GF-D8 (cell line): ENCODE data around the gene SLC7A14.

ENCODE experiments used
- DNase-seq: peaks from one replicate; lab custom pipeline; 2025; lab: John Stamatoyannopoulos, UW

Gene SLC7A14

GRCh38 chr3:170425491-170426239, 160.2 kb downstream of the SLC7A14 start:
- no peak for DNase-seq

DNA sequence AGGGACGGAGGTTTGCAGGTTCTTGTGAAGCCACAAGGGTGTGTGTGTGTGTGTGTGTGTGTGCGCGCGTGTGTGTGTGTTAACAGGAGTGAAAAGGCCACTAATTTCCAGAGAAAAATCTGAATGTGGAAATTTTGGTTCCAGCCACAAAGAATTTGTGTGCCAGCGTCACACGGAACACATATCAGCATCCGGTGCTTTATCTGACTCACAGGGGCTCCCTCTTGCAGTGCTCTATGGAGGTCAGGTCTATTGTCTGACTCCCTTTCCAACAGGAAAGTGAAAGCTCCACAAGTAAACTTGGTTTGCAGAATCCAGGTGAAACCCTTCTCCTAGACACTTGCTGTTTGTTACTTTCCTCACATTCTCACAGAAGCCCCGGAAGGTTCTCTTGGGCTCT, 161.0 kb downstream of the SLC7A14 start:
- DNase-seq = no peak

GRCh38 chr3:170423001-170423615, 162.8 kb downstream of the SLC7A14 start:
- DNase-seq = no peak

DNA sequence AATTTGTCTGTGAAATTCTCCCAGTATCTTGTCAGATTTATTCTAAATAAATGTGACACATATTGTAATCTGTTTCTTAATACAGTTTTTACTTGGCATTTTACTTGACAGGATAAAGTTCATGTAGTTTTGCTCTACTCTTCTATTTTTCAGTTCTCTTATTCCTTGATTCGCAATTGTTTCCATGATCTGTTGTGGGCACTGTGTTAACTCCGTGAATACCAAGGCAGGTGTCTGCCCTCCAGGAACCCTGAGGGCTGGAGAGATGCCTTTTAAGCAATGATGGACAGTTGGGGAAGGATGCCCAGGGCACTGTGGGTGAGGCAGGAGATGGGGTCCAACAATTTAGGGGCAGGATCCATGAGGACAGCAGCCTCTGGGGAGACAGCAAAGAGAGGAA, 164.1 kb downstream of the SLC7A14 start:
- no peak for DNase-seq

GRCh38 chr3:170421111-170421641, 164.7 kb downstream of the SLC7A14 start:
- DNase-seq = no peak

DNA sequence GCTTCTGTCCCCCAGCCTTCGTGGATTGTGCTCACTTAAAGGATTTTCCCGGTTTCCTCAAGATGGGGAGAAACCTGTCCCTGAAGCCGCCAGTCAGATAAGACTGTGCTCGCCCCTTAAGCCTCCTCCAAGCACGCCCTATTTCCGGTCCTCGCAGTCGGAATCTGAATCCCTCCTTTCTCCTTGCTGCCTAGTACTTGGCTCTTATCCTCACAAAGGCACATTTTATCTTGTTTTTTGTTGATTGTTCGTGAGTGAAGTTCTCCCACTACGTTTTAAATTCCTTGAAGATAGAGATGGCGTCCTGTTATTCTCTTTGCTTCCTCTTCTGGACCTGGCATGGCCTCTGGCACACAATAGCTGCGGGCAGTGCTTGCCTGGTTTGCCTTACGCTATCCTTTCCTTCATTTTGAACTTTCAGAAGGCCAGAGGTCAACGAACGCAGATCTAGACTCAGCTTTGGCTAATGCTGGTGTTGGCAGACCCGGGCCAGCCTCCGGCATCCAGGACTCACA, 165.5 kb downstream of the SLC7A14 start:
- no peak for DNase-seq

- DNase-seq = no peak
Measured at GRCh38 chr3:170419557-170420087, 166.3 kb downstream of the SLC7A14 start.

GRCh38 chr3:170418422-170419398, 167.2 kb downstream of the SLC7A14 start, which contains the start of gene CLDN11:
Gene CLDN11, plus strand, starts transcription at chr3:170418868. Its CDS starts 199 bp downstream, at chr3:170419067.
- DNase-seq = no peak

DNA sequence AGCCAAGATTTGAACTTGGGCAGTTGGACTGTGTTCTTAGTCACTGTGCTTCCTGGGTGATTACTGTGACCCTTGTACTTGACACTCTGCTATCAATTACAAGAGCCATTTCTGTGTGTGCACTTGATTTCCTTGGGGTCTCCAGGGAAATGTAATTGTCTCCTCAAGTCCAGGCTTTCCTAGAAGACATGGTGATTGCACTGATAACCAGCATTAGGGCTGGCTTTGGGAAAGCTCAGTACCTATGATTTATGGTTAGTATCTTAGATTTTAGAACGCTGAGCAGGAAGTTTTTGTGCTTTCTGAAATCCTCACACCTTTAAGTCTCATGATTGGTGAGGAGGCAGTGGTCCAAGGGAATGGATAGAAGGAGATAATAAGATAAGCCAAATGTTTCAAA, 168.8 kb downstream of the SLC7A14 start:
- DNase-seq = no peak

GRCh38 chr3:170414202-170414663, 171.6 kb downstream of the SLC7A14 start:
- peak; percentile 30 for DNase-seq

DNA sequence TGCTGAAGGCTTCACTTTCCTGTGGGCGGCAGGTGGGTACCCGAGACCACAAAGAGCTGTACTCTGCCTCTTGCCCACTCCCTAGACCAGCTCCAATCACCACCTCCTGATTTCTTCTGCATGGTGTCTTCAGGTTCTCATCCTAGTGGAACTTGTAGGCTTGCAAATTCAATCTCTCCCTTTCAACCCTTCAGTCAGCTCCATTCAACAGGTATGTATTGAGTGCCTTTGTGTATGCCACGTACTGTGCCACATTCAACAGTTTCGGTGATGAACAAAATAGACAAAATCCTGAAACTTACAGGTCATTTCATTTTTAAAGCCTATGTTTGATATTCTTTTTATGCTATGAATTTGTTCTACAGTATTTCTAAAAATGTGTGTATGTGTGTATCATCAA, 172.6 kb downstream of the SLC7A14 start:
- no peak for DNase-seq

DNA sequence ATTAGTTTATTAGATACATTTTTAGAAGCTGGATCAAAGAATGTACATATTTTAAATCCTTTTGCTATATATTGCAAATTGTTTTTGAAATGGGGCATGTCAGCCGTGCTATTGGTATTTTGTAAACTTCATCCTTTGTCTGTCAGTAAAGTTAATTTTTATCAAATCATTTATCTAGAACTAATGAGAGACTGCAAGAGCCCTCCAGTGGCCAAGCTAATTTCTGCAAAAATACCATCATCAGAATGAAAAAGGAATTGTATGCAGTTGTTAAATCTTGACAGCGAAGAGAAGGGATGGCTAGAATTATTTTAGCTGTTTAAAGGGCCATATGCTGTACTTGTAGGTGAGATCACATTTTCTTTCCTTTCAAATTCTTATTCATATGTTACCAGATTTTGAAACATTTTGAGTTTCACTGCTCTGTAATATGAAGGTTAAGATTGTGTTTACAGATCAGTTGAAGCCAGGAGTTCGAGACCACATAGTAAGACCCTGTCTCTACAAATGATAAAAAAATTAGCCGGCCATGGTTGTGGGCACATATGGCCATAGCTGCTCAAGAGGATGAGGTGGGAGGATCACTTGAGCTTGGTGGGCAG, 175.3 kb downstream of the SLC7A14 start:
- no peak for DNase-seq
